Neutrophil (primary cell): ENCODE results near the gene VWA8.

Source experiments
- H3K27ac ChIP-seq: fragments of 200-600 bp; sonication (generic); 2 replicates; pipeline ENCODE4 v1.5.1; 2016; ENCODE audit warnings: mild to moderate bottlenecking, moderate library complexity
- H3K27me3 ChIP-seq: fragments of 200-600 bp; sonication (generic); 2 replicates; pipeline ENCODE4 v1.6.0; 2016; ENCODE audit warnings: mild to moderate bottlenecking
- H3K36me3 ChIP-seq: fragments of 200-600 bp; sonication (generic); 2 replicates; pipeline ENCODE4 v1.5.1; 2017
- H3K4me1 ChIP-seq, 2 experiments: fragments of 200-600 bp in 1 of 2; sonication (generic) in 1 of 2; 1 replicate in 1 of 2; 2 replicates in 1 of 2; pipeline versions ENCODE4 v1.5.1 to v1.6.1; 2013 to 2016; ENCODE audit warnings: low read depth in 1 of 2, low read length in 1 of 2, mild to moderate bottlenecking in 1 of 2, moderate library complexity in 1 of 2; ENCODE audit not compliant: control insufficient read depth in 1 of 2, insufficient read depth in 1 of 2
- H3K4me3 ChIP-seq, 2 experiments: fragments of 200-600 bp in 1 of 2; sonication (generic) in 1 of 2; 1 replicate in 1 of 2; 2 replicates in 1 of 2; pipeline ENCODE4 v1.5.1; 2013 to 2016; ENCODE audit warnings: low read depth in 1 of 2, low read length in 1 of 2, mild to moderate bottlenecking in 1 of 2, moderate library complexity in 1 of 2
- H3K9me3 ChIP-seq: fragments of 200-600 bp; sonication (generic); 2 replicates; pipeline ENCODE4 v1.5.1; 2016
- TF ChIP-seq, protein P1 (sequence below): fragments of 200-600 bp; sonication (generic); IDR thresholded peaks from 2 replicates; pipeline ENCODE4 v1.5.1; 2016; ENCODE audit warnings: antibody characterized with exemption

Gene VWA8

GRCh38 chr13:41589434-41589833 is 371.5 kb downstream of the VWA8 start:
- Histone ChIP-seq H3K27ac (no peak overlapping the region), H3K36me3 (no peaks in the 10 kb centered on the region), H3K27me3 (no peaks in the 10 kb centered on the region), H3K4me3 (no peak overlapping the region), H3K4me1 (peaks cover 8 to 9% of the 10 kb centered on the region in 2 experiments), H3K9me3 (no peaks in the 10 kb centered on the region)
- TF ChIP-seq, protein P1, sequence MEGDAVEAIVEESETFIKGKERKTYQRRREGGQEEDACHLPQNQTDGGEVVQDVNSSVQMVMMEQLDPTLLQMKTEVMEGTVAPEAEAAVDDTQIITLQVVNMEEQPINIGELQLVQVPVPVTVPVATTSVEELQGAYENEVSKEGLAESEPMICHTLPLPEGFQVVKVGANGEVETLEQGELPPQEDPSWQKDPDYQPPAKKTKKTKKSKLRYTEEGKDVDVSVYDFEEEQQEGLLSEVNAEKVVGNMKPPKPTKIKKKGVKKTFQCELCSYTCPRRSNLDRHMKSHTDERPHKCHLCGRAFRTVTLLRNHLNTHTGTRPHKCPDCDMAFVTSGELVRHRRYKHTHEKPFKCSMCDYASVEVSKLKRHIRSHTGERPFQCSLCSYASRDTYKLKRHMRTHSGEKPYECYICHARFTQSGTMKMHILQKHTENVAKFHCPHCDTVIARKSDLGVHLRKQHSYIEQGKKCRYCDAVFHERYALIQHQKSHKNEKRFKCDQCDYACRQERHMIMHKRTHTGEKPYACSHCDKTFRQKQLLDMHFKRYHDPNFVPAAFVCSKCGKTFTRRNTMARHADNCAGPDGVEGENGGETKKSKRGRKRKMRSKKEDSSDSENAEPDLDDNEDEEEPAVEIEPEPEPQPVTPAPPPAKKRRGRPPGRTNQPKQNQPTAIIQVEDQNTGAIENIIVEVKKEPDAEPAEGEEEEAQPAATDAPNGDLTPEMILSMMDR, result no peak

- Histone ChIP-seq H3K9me3 (no peaks in the 10 kb centered on the region), H3K27ac (no peak overlapping the region), H3K4me1 (peaks cover 11 to 15% of the 10 kb centered on the region in 2 experiments), H3K36me3 (no peaks in the 10 kb centered on the region), H3K27me3 (no peaks in the 10 kb centered on the region), H3K4me3 (no peak overlapping the region)
- TF ChIP-seq, protein P1, result no peak
Observed at GRCh38 chr13:41588899-41589298, 372.0 kb downstream of the VWA8 start.

- no peaks in the 10 kb centered on the region for H3K36me3 ChIP-seq
- H3K27me3 ChIP-seq, result no peaks in the 10 kb centered on the region
- TF ChIP-seq, protein P1, result no peak
- H3K9me3 ChIP-seq, result no peaks in the 10 kb centered on the region
- no peak overlapping the region for H3K4me3 ChIP-seq
- no peak overlapping the region for H3K27ac ChIP-seq
- H3K4me1 ChIP-seq, result peaks cover 11 to 16% of the 10 kb centered on the region in 2 experiments
Observed at GRCh38 chr13:41588448-41588847, 372.5 kb downstream of the VWA8 start.

DNA sequence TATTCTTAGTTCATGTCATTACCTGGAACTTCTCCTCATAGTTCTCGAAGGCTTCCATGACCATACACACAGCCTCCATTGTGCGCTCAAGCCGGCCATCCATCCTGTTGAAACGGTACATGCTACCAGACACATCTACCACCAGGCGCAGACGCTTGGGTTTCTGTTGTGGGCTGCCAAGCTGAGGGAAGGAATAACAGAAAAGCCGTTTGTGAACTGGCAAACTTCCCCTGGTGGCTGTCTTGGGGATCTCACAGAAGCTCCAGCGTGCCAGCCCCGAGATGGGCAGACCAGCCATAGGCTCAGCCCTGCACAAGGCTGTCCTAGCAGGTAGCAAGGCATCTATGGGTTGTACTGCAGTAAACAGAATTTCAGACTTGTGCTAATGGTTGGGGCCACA is 373.4 kb downstream of the VWA8 start:
- TF ChIP-seq, protein P1, result no peak
- Histone ChIP-seq H3K27me3 (no peaks in the 10 kb centered on the region), H3K36me3 (no peaks in the 10 kb centered on the region), H3K4me1 (peaks cover 11 to 16% of the 10 kb centered on the region in 2 experiments), H3K4me3 (no peak overlapping the region), H3K9me3 (no peaks in the 10 kb centered on the region), H3K27ac (no peak overlapping the region)

- no peaks in the 10 kb centered on the region for H3K27me3 ChIP-seq
- H3K27ac ChIP-seq, result no peak overlapping the region
- no peak overlapping the region for H3K4me3 ChIP-seq
- TF ChIP-seq, protein P1, result no peak
- H3K4me1 ChIP-seq, result peaks cover 11 to 16% of the 10 kb centered on the region in 2 experiments
- no peaks in the 10 kb centered on the region for H3K36me3 ChIP-seq
- H3K9me3 ChIP-seq, result no peaks in the 10 kb centered on the region
Observed at GRCh38 chr13:41586216-41586615, 374.7 kb downstream of the VWA8 start.

- Histone ChIP-seq H3K27me3 (no peaks in the 10 kb centered on the region), H3K9me3 (no peaks in the 10 kb centered on the region), H3K36me3 (no peaks in the 10 kb centered on the region), H3K27ac (no peak overlapping the region), H3K4me3 (no peak overlapping the region), H3K4me1 (peaks cover 19 to 22% of the 10 kb centered on the region in 2 experiments)
- TF ChIP-seq, protein P1, result no peak
Observed at GRCh38 chr13:41582027-41582463, 378.9 kb downstream of the VWA8 start.
